GM19328 (cell line): ENCODE measurements around the gene ADRA2B.
"Not testable (repeated sequence)": the region's sequence is repeated elsewhere in the genome, so short reads cannot be mapped to it uniquely, and the experiment has no call there.

Experiments
- ATAC-seq: cut with Tn5 transposase; IDR thresholded peaks from one replicate; pipeline ENCODE4 v1.9.1; 2021; ENCODE audit warnings: mild to moderate bottlenecking, moderate library complexity; ENCODE audit not compliant: unreplicated experiment

Gene ADRA2B

GRCh38 chr2:96091141-96091710 is 25.1 kb downstream of the ADRA2B start:
- ATAC-seq = no peak

- ATAC-seq = no peak
Observed at GRCh38 chr2:96090196-96090926, 26.0 kb downstream of the ADRA2B start.

DNA sequence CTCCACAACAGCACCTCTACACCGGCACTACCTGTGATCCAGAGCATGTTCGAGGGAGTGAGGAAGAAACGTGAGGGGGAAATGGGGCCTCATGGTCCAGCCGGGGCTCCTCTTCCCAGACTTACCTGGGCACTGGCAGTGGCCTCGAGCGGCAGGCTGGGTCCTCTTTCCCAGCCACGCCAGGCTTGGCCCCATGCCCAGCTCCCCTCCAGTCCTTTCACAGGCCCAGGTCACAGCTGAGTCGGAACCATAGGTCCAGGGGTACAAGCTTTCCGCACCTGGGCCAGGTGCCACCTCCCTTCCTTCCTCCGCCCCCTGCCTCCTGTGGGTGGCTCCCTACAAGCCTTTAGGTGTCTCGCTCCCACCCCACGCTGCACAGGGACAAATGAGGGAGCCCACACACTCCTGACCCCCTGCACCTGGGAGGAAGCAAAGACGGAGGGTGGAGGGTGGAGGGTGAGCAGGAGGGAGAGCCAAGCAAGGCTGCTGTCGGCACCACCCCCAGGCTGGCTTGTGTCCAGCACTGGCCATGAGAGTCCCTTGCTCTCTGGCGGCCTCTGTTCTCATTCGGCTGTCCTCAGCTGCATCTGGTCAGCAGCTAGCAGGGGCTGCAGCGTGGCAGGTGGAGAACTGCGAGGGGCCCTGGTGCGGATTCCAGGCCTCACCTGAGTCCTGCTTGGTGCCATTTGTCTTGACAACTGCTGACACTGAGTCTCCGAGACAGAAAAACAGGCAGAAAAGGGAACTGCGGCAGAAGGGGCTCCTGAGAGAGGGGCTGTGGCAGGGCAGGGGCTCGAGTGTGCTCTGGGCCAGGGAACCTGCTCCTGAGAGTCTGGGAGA is 26.8 kb downstream of the ADRA2B start:
- no peak for ATAC-seq

GRCh38 chr2:96088340-96089335 is 27.7 kb downstream of the ADRA2B start:
- ATAC-seq = no peak

GRCh38 chr2:96087130-96087529 is 29.2 kb downstream of the ADRA2B start:
- ATAC-seq = no peak

DNA sequence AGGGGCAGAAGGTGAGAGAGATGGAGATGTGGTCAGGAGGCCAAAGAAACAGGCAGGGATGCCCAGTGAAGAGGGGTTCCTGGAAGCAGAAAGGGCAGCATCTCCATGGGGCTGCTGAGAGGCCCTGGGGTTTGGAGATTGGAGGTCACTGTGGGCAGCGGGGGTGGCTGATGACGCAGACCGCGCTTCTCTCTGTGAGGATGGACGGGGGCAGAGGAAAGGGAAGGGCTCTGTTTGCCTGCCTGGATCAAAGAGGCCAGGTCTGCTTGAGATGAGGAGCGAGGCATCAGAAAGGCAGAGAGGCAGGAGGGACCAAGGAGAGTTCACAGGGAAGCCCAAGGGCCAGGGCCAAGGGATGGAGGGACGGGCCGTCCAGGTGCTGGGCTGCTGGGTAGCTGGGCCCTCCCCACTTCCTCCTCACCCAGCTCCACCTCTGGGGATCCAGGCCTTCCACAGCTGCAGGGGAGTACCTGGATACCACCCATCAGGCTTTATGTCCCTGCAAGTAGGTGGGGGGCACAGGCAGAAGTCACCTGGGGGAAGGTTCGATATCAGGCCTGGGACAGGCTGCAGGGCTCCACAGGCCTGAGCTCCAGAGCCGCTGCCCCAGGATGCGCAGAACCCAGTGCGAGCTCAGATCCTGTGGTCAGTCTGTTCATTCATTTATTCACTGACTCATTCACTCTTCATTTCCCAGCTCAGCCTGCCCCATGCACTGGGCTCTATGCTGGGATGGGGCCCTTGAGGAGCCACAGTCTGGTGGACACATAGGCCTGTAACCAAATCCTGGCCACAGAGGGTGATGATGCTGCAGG is 30.6 kb downstream of the ADRA2B start:
- no peak for ATAC-seq

DNA sequence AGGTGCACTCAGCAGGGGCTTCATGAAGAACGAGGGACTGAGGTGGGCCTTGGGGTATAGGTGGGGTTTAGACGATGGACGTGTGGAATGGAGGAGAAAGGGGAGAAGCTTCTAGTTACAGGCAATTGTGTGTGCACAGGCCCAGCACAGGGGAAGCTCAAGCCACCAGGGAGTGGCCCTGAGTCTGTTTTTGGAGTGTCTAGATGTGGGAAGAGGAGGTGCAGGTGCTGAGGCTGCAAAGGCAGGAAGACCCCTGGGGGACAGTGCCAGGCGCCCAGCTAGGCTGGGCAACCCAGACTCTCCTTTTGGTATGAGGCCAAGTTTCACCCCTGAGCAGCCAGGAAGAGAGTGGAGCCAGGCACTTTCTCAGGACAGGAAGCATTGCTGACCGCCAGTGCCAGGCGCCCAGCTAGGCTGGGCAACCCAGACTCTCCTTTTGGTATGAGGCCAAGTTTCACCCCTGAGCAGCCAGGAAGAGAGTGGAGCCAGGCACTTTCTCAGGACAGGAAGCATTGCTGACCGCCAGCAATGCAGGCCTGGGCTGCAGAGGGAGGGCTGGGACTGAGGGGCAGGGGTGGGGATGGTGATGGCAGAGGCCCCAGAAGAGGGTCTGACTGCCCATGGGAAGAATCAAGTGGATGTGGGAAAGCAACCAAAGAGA is 31.4 kb downstream of the ADRA2B start:
- not testable (repeated sequence) for ATAC-seq

DNA sequence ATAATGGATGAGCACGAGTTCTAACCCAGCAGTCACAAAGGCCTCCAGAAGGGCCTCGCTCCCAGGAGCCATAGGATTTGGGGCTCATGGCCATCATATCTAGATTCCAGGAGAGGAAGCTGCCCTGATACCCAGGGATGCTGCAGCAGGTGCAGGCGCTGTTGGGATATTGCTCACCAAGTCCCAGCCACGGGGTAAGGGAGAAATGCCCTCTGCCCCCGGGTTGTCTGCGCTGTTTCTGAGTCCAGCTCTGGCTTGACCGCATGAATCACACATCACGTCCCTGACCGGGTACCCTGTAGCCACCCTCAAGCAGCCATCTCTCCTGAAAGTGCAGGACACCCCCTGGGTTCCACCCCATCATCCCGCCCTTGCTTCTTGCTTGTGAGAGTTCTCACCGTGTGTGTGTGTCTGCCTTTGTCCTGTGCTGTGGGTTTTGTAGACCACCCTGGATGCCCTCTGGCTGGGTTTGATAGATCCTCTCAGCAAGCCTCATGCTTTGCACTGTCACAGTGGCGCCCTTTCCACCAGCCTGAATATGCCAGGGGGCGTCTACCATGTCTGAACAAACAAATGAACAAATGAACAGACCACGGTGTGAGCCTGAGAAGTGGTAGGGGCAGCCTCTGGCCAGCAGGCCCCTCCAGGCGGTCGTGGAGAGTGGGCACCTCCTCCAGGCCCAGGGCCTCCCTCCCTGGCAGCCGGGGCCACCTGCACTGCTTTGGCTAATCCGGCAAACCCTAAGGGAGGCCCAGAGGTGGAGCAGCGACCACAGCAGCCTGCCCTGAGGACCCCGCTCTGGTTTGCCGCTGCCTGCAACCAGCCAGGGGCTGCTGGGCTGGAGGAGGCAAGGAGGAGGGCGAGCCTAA is 32.1 kb downstream of the ADRA2B start:
- no peak for ATAC-seq

GRCh38 chr2:96083064-96083939 is 33.1 kb downstream of the ADRA2B start:
- no peak for ATAC-seq

DNA sequence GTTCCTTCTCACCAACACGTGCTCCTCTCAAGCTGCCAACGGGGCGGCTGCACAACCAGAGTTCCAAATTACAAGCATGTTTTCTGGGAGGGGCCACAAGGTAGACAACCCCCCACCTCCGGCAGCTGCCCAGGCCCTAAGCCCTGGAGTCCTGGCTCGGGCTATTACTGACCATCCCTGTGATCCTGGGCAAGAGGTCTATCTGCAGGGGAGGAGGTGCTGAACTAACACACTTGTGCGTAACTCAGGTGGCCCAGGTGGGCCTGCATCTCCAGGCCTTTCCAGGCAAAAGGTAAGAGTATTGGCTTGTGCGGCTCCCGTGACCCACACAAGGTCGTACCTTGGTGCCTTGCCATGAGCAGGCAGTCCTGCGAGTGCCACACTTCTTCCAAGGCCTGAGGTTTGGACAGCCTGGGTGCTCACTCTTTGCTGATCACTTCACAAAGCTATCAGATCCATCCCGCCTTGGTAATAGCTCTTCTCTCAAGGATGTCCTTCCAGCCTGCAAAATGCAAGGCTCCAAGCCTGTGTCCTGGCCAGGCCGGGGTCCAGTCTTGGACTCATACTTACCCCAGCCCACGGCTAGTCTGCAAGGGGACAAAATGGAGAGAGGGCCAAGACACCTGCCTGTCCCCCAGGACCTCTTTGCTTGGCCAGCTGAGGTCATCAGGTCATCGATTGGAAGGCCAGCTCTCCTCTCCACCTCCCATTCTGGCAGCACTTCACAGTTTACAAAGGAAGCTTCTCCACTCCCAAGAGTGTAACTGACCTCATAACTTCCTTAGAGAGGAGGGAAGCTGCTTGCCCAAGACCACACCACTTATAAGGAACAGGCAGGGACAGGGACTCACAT is 33.9 kb downstream of the ADRA2B start:
- ATAC-seq = no peak

DNA sequence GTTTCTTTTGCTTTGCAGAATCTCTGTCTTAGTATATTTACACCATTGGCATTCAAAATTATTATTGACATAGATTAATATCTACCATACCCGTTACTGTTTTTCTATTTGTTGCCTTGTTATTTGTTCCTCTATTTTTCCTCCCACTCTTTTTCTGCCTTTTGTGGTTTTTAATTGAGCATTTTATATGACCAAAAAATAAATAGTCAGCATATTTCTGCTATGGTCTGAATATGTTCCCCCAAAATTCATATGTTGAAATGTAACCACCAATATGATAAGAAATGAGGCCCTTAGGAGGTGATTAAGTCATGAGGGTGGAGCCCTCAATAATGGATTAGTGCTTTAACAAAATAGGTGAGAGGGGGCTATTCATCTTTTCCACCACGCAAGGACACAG is 35.3 kb downstream of the ADRA2B start:
- ATAC-seq = no peak

DNA sequence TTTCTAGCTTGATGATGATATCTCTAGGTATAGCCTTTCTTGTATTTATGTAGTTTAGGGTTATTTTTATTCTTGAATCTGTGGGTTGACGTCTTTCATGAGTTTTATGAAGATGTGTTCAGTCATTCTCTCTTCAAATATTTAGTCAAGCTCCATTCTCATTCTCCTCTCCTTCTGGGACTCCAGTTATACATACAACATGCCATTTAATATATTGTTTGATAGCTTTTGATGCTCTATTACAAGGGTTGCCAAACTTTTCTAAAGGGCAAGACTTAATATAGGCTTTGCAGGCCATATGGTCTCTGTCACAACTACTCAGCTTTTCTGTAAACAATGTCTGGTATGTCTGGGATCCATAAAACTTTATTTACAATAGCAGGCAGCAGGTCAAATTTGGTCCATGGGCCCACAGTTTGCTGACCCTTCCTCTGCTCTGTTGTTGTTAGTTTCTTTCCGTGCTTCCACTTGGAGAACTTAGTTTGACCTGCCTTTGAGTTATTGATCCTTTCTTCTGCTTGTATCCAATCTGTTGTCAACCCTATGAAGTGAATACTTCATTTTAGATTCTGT is 41.1 kb downstream of the ADRA2B start:
- no peak for ATAC-seq

- no peak for ATAC-seq
Observed at GRCh38 chr2:96074156-96074555, 42.2 kb downstream of the ADRA2B start.

GRCh38 chr2:96073170-96073775 is 43.1 kb downstream of the ADRA2B start:
- ATAC-seq = no peak

DNA sequence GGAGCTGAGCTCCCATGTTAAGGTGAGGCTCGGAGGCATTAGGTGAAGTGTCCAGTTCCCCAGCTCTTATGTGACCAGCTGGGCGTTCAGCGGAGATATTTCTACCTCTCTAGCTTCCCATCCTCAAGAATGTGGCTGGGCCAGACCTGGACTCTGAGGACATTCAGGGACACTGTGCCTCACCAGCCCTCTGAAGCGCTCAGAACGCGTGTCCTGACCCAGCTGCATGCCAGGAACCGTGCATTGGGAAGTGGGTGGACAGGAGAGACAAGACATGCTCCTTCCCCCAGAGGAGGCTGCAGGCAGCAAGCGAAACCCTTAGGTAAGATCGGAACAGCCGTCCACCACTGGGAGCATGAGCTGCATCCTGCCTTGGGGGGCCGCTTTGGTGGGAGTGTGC is 43.6 kb downstream of the ADRA2B start:
- no peak for ATAC-seq
